K562 (cell line): ENCODE data around the gene PHF20. TPM values are rescaled to one million over a fixed set of nuclear protein-coding genes. Genes with fewer than 3 reads are reported as not detected.

Experiments
- ATAC-seq: fragments of 200-7000 bp; cut with Tn5 transposase; 3 replicates; pipeline ENCODE4 v1.9.1; 2020; ENCODE audit warnings: moderate library complexity
- BruUV-seq: library from RNA; stranded (reverse); fragments of 400-500 nt; replicated peaks from 2 replicates; lab custom pipeline; 2021; lab: Mats Ljungman, UMichigan
- CTCF ChIA-PET: fragments of 300-600 bp; formaldehyde crosslinking; extraction: SDS; loops from one replicate; lab custom pipeline; 2021; ENCODE audit warnings: low intra/inter-chr PET ratio; lab: Yijun Ruan, JAX
- POLR2A ChIA-PET: fragments of 300-600, 350-650 bp; sonication (Branson Sonifier 250); formaldehyde crosslinking; extraction: SDS; loops from one replicate; lab custom pipeline; 2021; ENCODE audit warnings: antibody characterized with exemption, inconsistent platforms; lab: Yijun Ruan, JAX
- DNase-seq, 4 experiments: peaks; one replicate each; pipeline versions ENCODE4 v3.0.0 to v3.0.0-alpha.2; 2011 to 2018; ENCODE audit warnings: low spot score in 3 of 4, mixed read lengths in 3 of 4; ENCODE audit errors: extremely low read depth in 1 of 4
- FAIRE-seq: peaks from 2 replicates; lab custom pipeline; 2011; peaks lifted over from hg19 to GRCh38; lab: Jason Lieb, UNC
- H2AFZ ChIP-seq: 2 replicates; pipeline ENCODE4 v1.6.0; 2011; ENCODE audit warnings: low read depth, low read length, control low read depth, inconsistent platforms
- H3K27ac ChIP-seq: fragments of 200-600 bp; 3 replicates; pipeline ENCODE4 v1.8.0; 2011; ENCODE audit warnings: low read depth, mild to moderate bottlenecking, control low read depth, inconsistent platforms, low read length, moderate library complexity, mixed read lengths; ENCODE audit errors: extremely low read depth
- H3K27me3 ChIP-seq, 2 experiments: fragments of 300-600 bp in 1 of 2; 2 replicates in 1 of 2; 3 replicates in 1 of 2; pipeline versions ENCODE4 v1.6.0 to v1.8.0; 2011; ENCODE audit warnings: inconsistent platforms in 2 of 2, low read length in 2 of 2, mild to moderate bottlenecking in 1 of 2, mixed read lengths in 1 of 2, moderate library complexity in 1 of 2; ENCODE audit not compliant: control insufficient read depth in 2 of 2, insufficient read depth in 2 of 2
- H3K36me3 ChIP-seq: fragments of 300-600 bp; 3 replicates; pipeline ENCODE4 v1.8.0; 2011; ENCODE audit warnings: mild to moderate bottlenecking, low read length, inconsistent platforms; ENCODE audit not compliant: control insufficient read depth, insufficient read depth
- H3K4me1 ChIP-seq, 2 experiments: fragments of 200-600 bp in 1 of 2; replicated peaks in 1 of 2; 2 replicates in 1 of 2; 3 replicates in 1 of 2; pipeline versions ENCODE4 v1.5.1 to v1.8.0; 2011; ENCODE audit warnings: inconsistent platforms in 2 of 2, low read length in 2 of 2, mild to moderate bottlenecking in 1 of 2, mixed read lengths in 1 of 2, moderate library complexity in 1 of 2; ENCODE audit not compliant: control insufficient read depth in 2 of 2, insufficient read depth in 2 of 2
- H3K4me2 ChIP-seq: 2 replicates; pipeline ENCODE4 v1.6.1; 2011; ENCODE audit warnings: low read length, control low read depth, inconsistent platforms, mixed read lengths; ENCODE audit not compliant: insufficient read depth
- H3K4me3 ChIP-seq: fragments of 200-600 bp; sonication (generic), shearing (Covaris generic); 2 replicates; pipeline ENCODE4 v1.5.1; 2016; ENCODE audit warnings: control low read depth, inconsistent platforms
- H3K79me2 ChIP-seq: fragments of 200-600 bp; 3 replicates; pipeline ENCODE4 v1.8.0; 2011; ENCODE audit warnings: low read length, inconsistent platforms; ENCODE audit not compliant: control insufficient read depth, insufficient read depth
- H3K9ac ChIP-seq, 2 experiments: 2 replicates each; pipeline versions ENCODE4 v1.6.0 to v1.6.1; 2011; ENCODE audit warnings: low read depth in 2 of 2, low read length in 2 of 2, control low read depth in 1 of 2, inconsistent platforms in 1 of 2, mild to moderate bottlenecking in 1 of 2, mixed read lengths in 1 of 2; ENCODE audit not compliant: insufficient read depth in 1 of 2
- H3K9me1 ChIP-seq: one replicate; pipeline ENCODE4 v1.6.0; 2011; ENCODE audit warnings: inconsistent platforms, mild to moderate bottlenecking, low read length, moderate library complexity; ENCODE audit not compliant: control insufficient read depth, insufficient read depth
- H3K9me3 ChIP-seq: replicated peaks from 2 replicates; pipeline ENCODE4 v1.5.1; 2011; ENCODE audit warnings: low read depth, low read length, inconsistent platforms; ENCODE audit not compliant: control insufficient read depth, insufficient read depth
- H4K20me1 ChIP-seq: replicated peaks from 2 replicates; pipeline ENCODE4 v1.6.1; 2011; ENCODE audit warnings: low read length, inconsistent platforms, mixed read lengths; ENCODE audit not compliant: control insufficient read depth, insufficient read depth
- BCL6 ChIP-seq: fragments of 250-450 bp; sonication (Bioruptor Pico); IDR thresholded peaks from 2 replicates; pipeline ENCODE4 v1.4.0; 2020
- ESRRB ChIP-seq: fragments of 250-450 bp; sonication (Bioruptor Pico); IDR thresholded peaks from 2 replicates; pipeline ENCODE4 v1.5.0; 2020; ENCODE audit warnings: mild to moderate bottlenecking, moderate library complexity, borderline replicate concordance
- HDAC1 ChIP-seq, 2 experiments: fragments of 450-650 bp; IDR thresholded peaks; 2 replicates each; pipeline ENCODE4 v1.6.1; 2016 to 2017; ENCODE audit warnings: inconsistent platforms in 1 of 2, mild to moderate bottlenecking in 1 of 2, moderate library complexity in 1 of 2
- HDAC8 ChIP-seq: fragments of 450-650 bp; IDR thresholded peaks from 2 replicates; pipeline ENCODE4 v1.6.1; 2016; ENCODE audit warnings: mild to moderate bottlenecking, missing genetic modification characterization, moderate library complexity, missing compliant biosample characterization
- NUFIP1 ChIP-seq: fragments of 450-650 bp; IDR thresholded peaks from 2 replicates; pipeline ENCODE4 v1.6.1; 2018; ENCODE audit not compliant: partially characterized antibody
- RBM17 ChIP-seq: fragments of 200-400 bp; formaldehyde crosslinking; IDR thresholded peaks from 2 replicates; pipeline ENCODE4 v1.6.1; 2017; ENCODE audit warnings: low read depth, mild to moderate bottlenecking, low read length, borderline replicate concordance
- TAF7 ChIP-seq: fragments of 450-650 bp; IDR thresholded peaks from 2 replicates; pipeline ENCODE4 v1.6.1; 2016; ENCODE audit warnings: missing genetic modification characterization, missing compliant biosample characterization
- ZKSCAN8 ChIP-seq: fragments of 200-800 bp; sonication (Bioruptor generic); IDR thresholded peaks from 2 replicates; pipeline ENCODE4 v1.6.1; 2016; ENCODE audit warnings: missing genetic modification characterization, missing compliant biosample characterization
- ZNF24 ChIP-seq: fragments of 450-650 bp; IDR thresholded peaks from 2 replicates; pipeline ENCODE4 v1.6.1; 2016
- WGBS: fragments of 100-300 bp; shearing (Covaris generic); methylation state at CpG from one replicate; pipeline ENCODE4 v1.1.6; 2016; ENCODE audit warnings: low coverage, mixed read lengths; ENCODE audit not compliant: insufficient coverage; ENCODE audit errors: missing lambda C conversion rate; 5-methylcytosine and 5-hydroxymethylcytosine counted together
- in situ Hi-C: fragments of 300-500 bp; cut with MboI; formaldehyde crosslinking; loops from 4 replicates; pipeline ENCODE4 v1.15.0; 2018; ENCODE audit warnings: inconsistent platforms, mixed read lengths
- intact Hi-C: fragments of 100-400 bp; cut with micrococcal nuclease; formaldehyde crosslinking; loops from 2 replicates; pipeline ENCODE4 v1.14.2; 2022
- polyA plus RNA-seq, 8 experiments: library from polyadenylated mRNA; depleted of rRNA in 4 of 8; stranded (reverse) in 5 of 8; unstranded in 3 of 8; fragments of >200 nt; fragmentation: Nextera tagmentation in 2 of 8; fragmentation: Illumina TruSeq in 1 of 8; extraction: Ambion mirVana in 2 of 8; extraction: Trizol in 1 of 8; gene quantifications; 2 replicates each; pipeline versions ENCODE4 v1.2.1 to v1.2.3, GENCODE V29; 2011 to 2014; ENCODE audit warnings: inconsistent platforms in 1 of 8, missing spikeins in 1 of 8
- total RNA-seq, 7 experiments: library from RNA; depleted of rRNA in 6 of 7; stranded (reverse); fragments of >200 nt in 6 of 7; fragmentation: Illumina TruSeq in 2 of 7; extraction: Trizol in 2 of 7; gene quantifications; 2 replicates each; pipeline versions ENCODE4 v1.2.1 to v1.2.3, GENCODE V29; 2011 to 2021; ENCODE audit warnings: low replicate concordance in 1 of 7
- TF ChIP-seq, protein P1 (sequence below), 3 experiments: fragments of 200-800 bp in 1 of 3; sonication (Bioruptor generic) in 1 of 3; sonication (generic) in 1 of 3; formaldehyde crosslinking in 1 of 3; IDR thresholded peaks; 2 replicates each; pipeline versions ENCODE4 v1.6.1 to v1.8.0; 2016 to 2022; ENCODE audit warnings: mild to moderate bottlenecking in 2 of 3, missing compliant biosample characterization in 2 of 3, missing genetic modification characterization in 2 of 3, missing genetic modification reagents in 1 of 3

PHF20 gene
- total and polyA plus RNA-seq, 9 of the 15 experiments (the other 6 are each of a cell fraction or from before 2014, with no cell fraction given), result 49.9 to 196 (median 70.7) TPM

DNA sequence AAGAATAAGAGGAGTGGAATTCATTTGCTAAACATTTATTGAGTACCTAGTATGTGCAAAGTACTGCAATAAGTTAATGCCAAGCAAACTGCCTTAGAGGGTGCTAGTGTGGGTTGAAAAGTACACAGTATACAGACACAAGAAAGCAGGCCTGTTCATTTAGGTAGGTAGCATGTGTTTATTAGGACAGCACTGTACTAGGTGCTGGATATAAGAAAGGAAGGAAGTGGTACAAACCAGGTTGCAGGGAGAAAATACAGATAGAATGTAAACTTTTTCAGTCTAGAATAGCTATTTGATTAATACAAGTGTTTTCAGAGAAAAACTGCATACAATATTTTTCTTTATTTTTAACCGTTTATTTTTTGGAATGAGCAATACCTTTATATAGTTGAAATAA, 68.1 kb downstream of the PHF20 start (continued):
- TF ChIP-seq, protein P1, sequence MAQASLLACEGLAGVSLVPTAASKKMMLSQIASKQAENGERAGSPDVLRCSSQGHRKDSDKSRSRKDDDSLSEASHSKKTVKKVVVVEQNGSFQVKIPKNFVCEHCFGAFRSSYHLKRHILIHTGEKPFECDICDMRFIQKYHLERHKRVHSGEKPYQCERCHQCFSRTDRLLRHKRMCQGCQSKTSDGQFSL (CRISPR knock-in tag; IDR thresholded peaks at IDR 0.05), result no peak
- TF ChIP-seq, protein P1 (tag; IDR thresholded peaks at IDR 0.05), result no peak
- no peak for TF ChIP-seq ESRRB (CRISPR knock-in tag)
- TF ChIP-seq ZNF24, result no peak
- no peak for TF ChIP-seq ZKSCAN8 (CRISPR knock-in tag)
- TF ChIP-seq HDAC8 (tag), result no peak
- TF ChIP-seq HDAC1 (IDR thresholded peaks at IDR 0.05), result no peak
- TF ChIP-seq TAF7 (tag), result no peak

DNA sequence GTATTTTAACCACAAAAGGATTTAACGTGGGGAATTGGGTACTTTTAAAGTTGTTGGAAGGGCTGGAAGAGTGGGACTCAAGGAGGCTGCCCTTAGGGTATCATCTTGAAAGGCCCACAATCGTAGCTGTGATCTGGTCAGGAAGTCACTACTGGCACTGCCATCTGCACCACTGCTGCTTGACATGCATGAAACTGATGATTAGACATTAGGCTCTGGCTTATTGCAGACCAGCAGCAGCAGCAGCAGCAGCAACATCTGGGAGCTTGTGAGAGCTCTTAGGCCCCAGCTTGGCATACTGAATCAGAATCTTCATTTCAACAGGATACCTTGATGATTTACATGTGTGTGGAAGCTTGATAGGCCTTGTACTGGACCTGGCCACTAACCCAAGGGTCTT, 68.6 kb downstream of the PHF20 start:
- Histone ChIP-seq H3K9me1 (no peaks in the 10 kb centered on the region), H3K36me3 (peaks cover 9% of the 10 kb centered on the region; the same call in 1 of the 3 replicates), H3K27ac (no peak overlapping the region), H4K20me1 (no peaks in the 10 kb centered on the region), H2AFZ (no peak overlapping the region), H3K4me2 (no peak overlapping the region), H3K9me3 (no peaks in the 10 kb centered on the region), H3K9ac (no peak overlapping the region)
- intact Hi-C loops, result no loop called here
- ATAC-seq (no peak), FAIRE-seq (no peak)
- TF ChIP-seq NUFIP1, result no peak
- TF ChIP-seq BCL6 (CRISPR knock-in tag), result no peak
- no peak for TF ChIP-seq RBM17
- TF ChIP-seq, all 486 proteins: peak for 0
- in situ Hi-C loops, result no loop called here
- WGBS, result 71% methylated on average over 2 of the region's 2 CpGs
- DNase-seq, result no peak
- ChIA-PET CTCF (no interaction called here), POLR2A (interaction anchor here (1.5 kb wide), 1 partner anchor 9 kb away, joined by 5 read pairs; no protein-coding TSS in a partner anchor)
- no peaks in the 10 kb centered on the region for H3K4me1 ChIP-seq
- no peak overlapping the region for H3K4me3 ChIP-seq
- BruUV-seq, result no TSS peak
- H3K27me3 ChIP-seq, result no peaks in the 10 kb centered on the region
- H3K79me2 ChIP-seq, result peaks cover 5% of the 10 kb centered on the region; the same call in 2 of the 3 replicates
